OCI-LY3 (cell line): ENCODE data around the gene ATG101.

ENCODE experiments used
- H2AFZ ChIP-seq: fragments of 200-600, 300-600 bp; shearing (Covaris generic); 2 replicates; pipeline ENCODE4 v1.6.0; 2014; ENCODE audit warnings: antibody characterized with exemption, low read depth, low read length
- H3K27ac ChIP-seq: fragments of 200-600, 300-600 bp; sonication (generic); 2 replicates; pipeline ENCODE4 v1.5.1; 2014; ENCODE audit warnings: mild to moderate bottlenecking, low read length, moderate library complexity, mixed read lengths
- H3K27me3 ChIP-seq: fragments of 200-600, 300-600 bp; sonication (generic); 2 replicates; pipeline ENCODE4 v1.6.1; 2014; ENCODE audit warnings: low read depth, low read length, mixed read lengths
- H3K36me3 ChIP-seq: fragments of 200-600, 300-600 bp; sonication (generic); replicated peaks from 2 replicates; pipeline ENCODE3; 2014; ENCODE audit warnings: low read depth, low read length, mixed read lengths
- H3K4me1 ChIP-seq: fragments of 300-600, 200-600 bp; sonication (generic); 2 replicates; pipeline ENCODE4 v1.6.1; 2014; ENCODE audit warnings: low read length, mixed read lengths
- H3K4me2 ChIP-seq: fragments of 200-600, 300-600 bp; sonication (generic); 2 replicates; pipeline ENCODE4 v1.6.1; 2014; ENCODE audit warnings: low read length, mixed read lengths
- H3K4me3 ChIP-seq: fragments of 300-600, 200-600 bp; sonication (generic); 2 replicates; pipeline ENCODE4 v1.5.1; 2014; ENCODE audit warnings: antibody characterized with exemption, mild to moderate bottlenecking, low read length, moderate library complexity
- H3K79me2 ChIP-seq: fragments of 300-600, 200-600 bp; shearing (Covaris generic); 2 replicates; pipeline ENCODE4 v1.6.1; 2014; ENCODE audit warnings: mild to moderate bottlenecking, low read length, mixed read lengths
- H3K9ac ChIP-seq: fragments of 300-600, 200-600 bp; shearing (Covaris generic); 2 replicates; pipeline ENCODE4 v1.6.0; 2014; ENCODE audit warnings: mild to moderate bottlenecking, low read length, moderate library complexity
- H3K9me3 ChIP-seq: fragments of 200-600, 300-600 bp; shearing (Covaris generic); 2 replicates; pipeline ENCODE4 v1.6.1; 2014; ENCODE audit warnings: low read length, mixed read lengths; ENCODE audit not compliant: insufficient read depth
- H4K20me1 ChIP-seq: fragments of 200-600, 300-600 bp; sonication (generic); 2 replicates; pipeline ENCODE4 v1.6.1; 2016; ENCODE audit warnings: low read length, mixed read lengths; ENCODE audit not compliant: insufficient read depth
- CTCF ChIP-seq: fragments of 200-600, 300-600 bp; sonication (generic); IDR thresholded peaks from 2 replicates; pipeline ENCODE4 v1.5.1; 2014; ENCODE audit warnings: antibody characterized with exemption, low read length, low read depth
- EZH2phosphoT487 ChIP-seq: fragments of 200-600 bp; shearing (Covaris generic); IDR thresholded peaks from 2 replicates; pipeline ENCODE4 v1.6.1; 2018; ENCODE audit warnings: antibody characterized with exemption, mixed run types, low read depth

Gene ATG101

GRCh38 chr12:52053536-52054209 lies 16.1 kb upstream of the ATG101 start:
- Histone ChIP-seq H4K20me1 (0 out of 2 replicates have a peak, but pooled peaks cover 4% of the 10 kb centered on the region), H2AFZ (no peak overlapping the region), H3K4me3 (no peak overlapping the region), H3K4me2 (no peak overlapping the region), H3K27me3 (peaks cover 13% of the 10 kb centered on the region), H3K9me3 (no peaks in the 10 kb centered on the region), H3K36me3 (no peaks in the 10 kb centered on the region), H3K4me1 (peaks cover 26% of the 10 kb centered on the region), H3K9ac (no peak overlapping the region), H3K79me2 (no peaks in the 10 kb centered on the region), H3K27ac (no peak overlapping the region)
- TF ChIP-seq CTCF (no peak), EZH2phosphoT487 (no peak)

GRCh38 chr12:52054231-52054832 lies 15.4 kb upstream of the ATG101 start:
- H3K36me3 ChIP-seq: no peaks in the 10 kb centered on the region
- H3K27ac ChIP-seq: no peak overlapping the region
- H3K79me2 ChIP-seq: no peaks in the 10 kb centered on the region
- no peak overlapping the region for H3K4me3 ChIP-seq
- peaks cover 13% of the 10 kb centered on the region for H3K27me3 ChIP-seq
- H4K20me1 ChIP-seq: 0 out of 2 replicates have a peak, but pooled peaks cover 4% of the 10 kb centered on the region
- no peak overlapping the region for H3K4me2 ChIP-seq
- peaks cover 25% of the 10 kb centered on the region for H3K4me1 ChIP-seq
- no peaks in the 10 kb centered on the region for H3K9me3 ChIP-seq
- TF ChIP-seq EZH2phosphoT487 (no peak), CTCF (no peak)
- no peak overlapping the region for H3K9ac ChIP-seq
- no peak overlapping the region for H2AFZ ChIP-seq

GRCh38 chr12:52054833-52055730 lies 14.7 kb upstream of the ATG101 start:
- TF ChIP-seq EZH2phosphoT487 (no peak), CTCF (no peak)
- no peak overlapping the region for H3K4me3 ChIP-seq
- no peak overlapping the region for H3K4me2 ChIP-seq

More at GRCh38 chr12:52054833-52055730, 14.7 kb upstream of the ATG101 start:
- Histone ChIP-seq H3K4me1 (peaks cover 17% of the 10 kb centered on the region), H4K20me1 (0 out of 2 replicates have a peak, but pooled peaks cover 4% of the 10 kb centered on the region), H3K79me2 (no peaks in the 10 kb centered on the region), H3K9ac (no peak overlapping the region), H3K27ac (no peak overlapping the region), H3K36me3 (no peaks in the 10 kb centered on the region), H2AFZ (no peak overlapping the region), H3K27me3 (peaks cover 13% of the 10 kb centered on the region), H3K9me3 (no peaks in the 10 kb centered on the region)
